Naive thymus-derived CD8-positive, alpha-beta T cell (primary cell): ENCODE data around the gene GRIK4. TPM values are rescaled to one million over a fixed set of nuclear protein-coding genes. Genes with fewer than 3 reads are reported as not detected.
A peak's percentile ranks its signal among the peaks of the same experiment; 100 is the strongest.

ENCODE experiments used
- ATAC-seq, 2 donors: fragments of 150-1000 bp; cut with Tn5 transposase in 1 of 2; sonication (Bioruptor Pico), chemical (Tn5 transposase) in 1 of 2; 1 replicate in 1 of 2; 2 replicates in 1 of 2; pipeline ENCODE4 v1.10.0; 2021; ENCODE audit warnings: mild to moderate bottlenecking in 2 of 2, moderate library complexity in 2 of 2
- POLR2A ChIA-PET: fragments of 350-600 bp; sonication (Branson Sonifier 250); formaldehyde crosslinking; loops from one replicate; lab custom pipeline; 2021; ENCODE audit warnings: antibody characterized with exemption; lab: Charles Lee
- DNase-seq, 10 donors: peaks; one replicate each; pipeline versions ENCODE4 v3.0.0 to v3.0.0-alpha.2; 2020 to 2022
- H3K27ac Mint-ChIP-seq, 10 donors: one replicate each; pipeline ENCODE4 v1.8.0; 2020 to 2022; ENCODE audit warnings: mild to moderate bottlenecking in 10 of 10, mixed read lengths in 10 of 10, moderate library complexity in 4 of 10, inconsistent platforms in 1 of 10
- H3K27me3 Mint-ChIP-seq, 5 donors: one replicate each; pipeline ENCODE4 v1.8.0; 2021 to 2022; ENCODE audit warnings: mixed read lengths in 5 of 5
- H3K36me3 Mint-ChIP-seq, 3 donors: one replicate each; pipeline ENCODE4 v1.8.0; 2020 to 2022; ENCODE audit warnings: mixed read lengths in 3 of 3, mild to moderate bottlenecking in 2 of 3, inconsistent platforms in 1 of 3
- H3K4me1 Mint-ChIP-seq, 4 donors: one replicate each; pipeline ENCODE4 v1.8.0; 2021 to 2022; ENCODE audit warnings: mixed read lengths in 4 of 4
- H3K4me3 Mint-ChIP-seq, 10 donors: one replicate each; pipeline ENCODE4 v1.8.0; 2020 to 2022; ENCODE audit warnings: mild to moderate bottlenecking in 10 of 10, mixed read lengths in 10 of 10, moderate library complexity in 6 of 10, inconsistent platforms in 1 of 10
- H3K9me3 Mint-ChIP-seq, 9 donors: one replicate each; pipeline ENCODE4 v1.8.0; 2020 to 2022; ENCODE audit warnings: mixed read lengths in 9 of 9, mild to moderate bottlenecking in 3 of 9, inconsistent platforms in 1 of 9, moderate library complexity in 1 of 9
- polyA plus RNA-seq, 3 donors: library from polyadenylated mRNA; unstranded; fragments of 300-500 nt; fragmentation: Illumina TruSeq; gene quantifications; one replicate each; pipeline ENCODE4 v1.2.3, GENCODE V29; 2021
- total RNA-seq, 8 experiments: library from RNA in 2 of 8; stranded (reverse) in 2 of 8; gene quantifications; one replicate each; pipeline ENCODE4 v1.2.3 and lab custom pipeline; 2021 to 2026

The GRIK4 gene
- total and polyA plus RNA-seq, 5 experiments from 2014 or later = not detected

GRCh38 chr11:120878781-120879180 lies 367.2 kb downstream of the GRIK4 start:
- Mint-ChIP-seq H3K4me1 (no peaks in the 10 kb centered on the region), H3K27me3 (peaks cover 4 to 26% (median 8%) of the 10 kb centered on the region in 5 donors), H3K4me3 (no peak overlapping the region), H3K9me3 (peaks cover 0 to 13% (median 1%) of the 10 kb centered on the region in 9 donors), H3K27ac (peak overlapping the region in 1 of 10 donors; percentile 7), H3K36me3 (no peaks in the 10 kb centered on the region)
- POLR2A ChIA-PET = no interaction called here
- no peak for DNase-seq
- no peak for ATAC-seq

- POLR2A ChIA-PET = no interaction called here
- Mint-ChIP-seq H3K4me1 (no peaks in the 10 kb centered on the region), H3K27ac (no peak overlapping the region), H3K36me3 (no peaks in the 10 kb centered on the region), H3K4me3 (no peak overlapping the region), H3K27me3 (peaks cover 4 to 24% (median 15%) of the 10 kb centered on the region in 5 donors), H3K9me3 (peaks cover 0 to 12% (median 1%) of the 10 kb centered on the region in 9 donors)
- no peak for DNase-seq
- ATAC-seq = no peak
Observed at GRCh38 chr11:120880498-120881175, 369.1 kb downstream of the GRIK4 start.

GRCh38 chr11:120881596-120881995 lies 370.0 kb downstream of the GRIK4 start:
- H3K36me3 Mint-ChIP-seq = no peaks in the 10 kb centered on the region
- H3K9me3 Mint-ChIP-seq = peaks cover 0 to 2% (median 0%) of the 10 kb centered on the region in 9 donors
- no peak overlapping the region for H3K4me3 Mint-ChIP-seq
- peaks cover 4 to 31% (median 15%) of the 10 kb centered on the region in 5 donors for H3K27me3 Mint-ChIP-seq
- H3K27ac Mint-ChIP-seq = no peak overlapping the region
- ATAC-seq = no peak
- H3K4me1 Mint-ChIP-seq = no peaks in the 10 kb centered on the region
- DNase-seq = no peak
- POLR2A ChIA-PET = no interaction called here

GRCh38 chr11:120882175-120882574 lies 370.6 kb downstream of the GRIK4 start:
- Mint-ChIP-seq H3K9me3 (no peaks in the 10 kb centered on the region), H3K27me3 (peaks cover 4 to 37% (median 19%) of the 10 kb centered on the region in 5 donors), H3K4me1 (no peaks in the 10 kb centered on the region), H3K27ac (no peak overlapping the region), H3K36me3 (no peaks in the 10 kb centered on the region), H3K4me3 (peak overlapping the region in 1 of 10 donors; percentile 50)
- DNase-seq = no peak
- POLR2A ChIA-PET = no interaction called here
- ATAC-seq = no peak

- no peaks in the 10 kb centered on the region for H3K9me3 Mint-ChIP-seq
- no peak for ATAC-seq
- POLR2A ChIA-PET = no interaction called here
Observed at GRCh38 chr11:120883404-120884080, 372.0 kb downstream of the GRIK4 start.

GRCh38 chr11:120884154-120885020 lies 372.8 kb downstream of the GRIK4 start:
- Mint-ChIP-seq H3K27me3 (peaks cover 0 to 36% (median 17%) of the 10 kb centered on the region in 5 donors), H3K4me1 (no peaks in the 10 kb centered on the region), H3K27ac (peak overlapping the region in 1 of 10 donors; percentile 41), H3K4me3 (no peak overlapping the region), H3K9me3 (no peaks in the 10 kb centered on the region), H3K36me3 (no peaks in the 10 kb centered on the region)
- ATAC-seq (no peak), DNase-seq (no peak)
- POLR2A ChIA-PET = no interaction called here

More at GRCh38 chr11:120883404-120884080, 372.0 kb downstream of the GRIK4 start:
- Mint-ChIP-seq H3K4me3 (no peak overlapping the region), H3K36me3 (no peaks in the 10 kb centered on the region), H3K4me1 (no peaks in the 10 kb centered on the region), H3K27ac (peak overlapping the region in 2 of 10 donors; percentile 15 to 53), H3K27me3 (peaks cover 3 to 42% (median 19%) of the 10 kb centered on the region in 5 donors)
- no peak for DNase-seq

GRCh38 chr11:120890609-120891320 lies 379.2 kb downstream of the GRIK4 start:
- H3K36me3 Mint-ChIP-seq = no peaks in the 10 kb centered on the region
- H3K27ac Mint-ChIP-seq = no peak overlapping the region
- ATAC-seq (no peak), DNase-seq (no peak)
- H3K4me1 Mint-ChIP-seq = no peaks in the 10 kb centered on the region
- POLR2A ChIA-PET = no interaction called here
- H3K9me3 Mint-ChIP-seq = no peaks in the 10 kb centered on the region
- no peak overlapping the region for H3K4me3 Mint-ChIP-seq
- H3K27me3 Mint-ChIP-seq = peaks cover 1 to 37% (median 11%) of the 10 kb centered on the region in 5 donors

- H3K27me3 Mint-ChIP-seq = peaks cover 1 to 26% (median 10%) of the 10 kb centered on the region in 5 donors
- no peaks in the 10 kb centered on the region for H3K36me3 Mint-ChIP-seq
- no peak overlapping the region for H3K27ac Mint-ChIP-seq
- no peak overlapping the region for H3K4me3 Mint-ChIP-seq
- H3K9me3 Mint-ChIP-seq = no peaks in the 10 kb centered on the region
- ATAC-seq = no peak
- DNase-seq = no peak
- POLR2A ChIA-PET = no interaction called here
- H3K4me1 Mint-ChIP-seq = no peaks in the 10 kb centered on the region
Observed at GRCh38 chr11:120893440-120894201, 382.1 kb downstream of the GRIK4 start.

- no peak for ATAC-seq
- POLR2A ChIA-PET = no interaction called here
- DNase-seq = no peak
- Mint-ChIP-seq H3K4me1 (no peaks in the 10 kb centered on the region), H3K9me3 (no peaks in the 10 kb centered on the region), H3K27ac (no peak overlapping the region), H3K27me3 (peaks cover 1 to 28% (median 9%) of the 10 kb centered on the region in 5 donors), H3K36me3 (no peaks in the 10 kb centered on the region), H3K4me3 (no peak overlapping the region)
Observed at GRCh38 chr11:120894202-120894985, 382.8 kb downstream of the GRIK4 start.

- no peak for DNase-seq
- peaks cover 1 to 23% (median 7%) of the 10 kb centered on the region in 5 donors for H3K27me3 Mint-ChIP-seq
- no peak for ATAC-seq
- no peaks in the 10 kb centered on the region for H3K9me3 Mint-ChIP-seq
- no peaks in the 10 kb centered on the region for H3K36me3 Mint-ChIP-seq
- no peak overlapping the region for H3K27ac Mint-ChIP-seq
- no peak overlapping the region for H3K4me3 Mint-ChIP-seq
- POLR2A ChIA-PET = no interaction called here
- H3K4me1 Mint-ChIP-seq = no peaks in the 10 kb centered on the region
Observed at GRCh38 chr11:120896687-120897086, 385.1 kb downstream of the GRIK4 start.

- no peaks in the 10 kb centered on the region for H3K9me3 Mint-ChIP-seq
- no peak for ATAC-seq
- H3K27me3 Mint-ChIP-seq = peaks cover 0 to 16% (median 4%) of the 10 kb centered on the region in 5 donors
- DNase-seq = no peak
- H3K36me3 Mint-ChIP-seq = no peaks in the 10 kb centered on the region
- POLR2A ChIA-PET = interaction anchor here (0.6 kb wide), 1 partner anchor 536 kb away, joined by 3 read pairs; no protein-coding TSS in a partner anchor
- H3K4me1 Mint-ChIP-seq = no peaks in the 10 kb centered on the region
- H3K4me3 Mint-ChIP-seq = no peak overlapping the region
- no peak overlapping the region for H3K27ac Mint-ChIP-seq
Observed at GRCh38 chr11:120898568-120898967, 387.0 kb downstream of the GRIK4 start.
